Body of pancreas (tissue), 4 donors: ENCODE measurements around the gene SPATA25. TPM values are rescaled to one million over a fixed set of nuclear protein-coding genes. Genes with fewer than 3 reads are reported as not detected.

ENCODE experiments used
- ATAC-seq: fragments of 150-250 bp; one replicate; pipeline ENCODE4 v1.9.1; 2016
- DNase-seq, 4 donors: peaks; one replicate each; pipeline ENCODE4 v3.0.0-alpha.2; 2019
- H3K27ac ChIP-seq, 4 donors: fragments of 200-600 bp; sonication (generic); 1 replicate in 3 of 4; 2 replicates in 1 of 4; pipeline versions ENCODE4 v1.5.1 to v1.6.1; 2016 to 2019; ENCODE audit warnings: mild to moderate bottlenecking in 1 of 4, mixed read lengths in 1 of 4, moderate library complexity in 1 of 4
- H3K27me3 ChIP-seq, 2 donors: fragments of 200-600 bp; sonication (generic); one replicate each; pipeline ENCODE4 v1.6.0; 2016; ENCODE audit warnings: mild to moderate bottlenecking in 1 of 2
- H3K36me3 ChIP-seq, 2 donors: fragments of 200-600 bp; sonication (generic); replicated peaks in 1 of 2; 2 replicates each; pipeline ENCODE4 v1.5.1; 2016; ENCODE audit warnings: low read depth in 2 of 2; ENCODE audit not compliant: insufficient read depth in 1 of 2
- H3K4me1 ChIP-seq: fragments of 200-600 bp; sonication (generic); one replicate; pipeline ENCODE4 v1.6.0; 2016
- H3K4me3 ChIP-seq, 2 donors: fragments of 200-600 bp; sonication (generic); 1 replicate in 1 of 2; 2 replicates in 1 of 2; pipeline ENCODE4 v1.5.1; 2016 to 2019
- H3K9me3 ChIP-seq, 3 donors: fragments of 200-600 bp; sonication (generic); 1 replicate in 2 of 3; 2 replicates in 1 of 3; pipeline ENCODE4 v1.5.1; 2016
- CTCF ChIP-seq, 7 experiments: fragments of 450-650 bp in 4 of 7; fragments of 200-600 bp in 3 of 7; sonication (generic) in 3 of 7; IDR thresholded peaks; one replicate each; pipeline ENCODE4 v1.5.1; 2016 to 2019; ENCODE audit warnings: antibody characterized with exemption in 7 of 7
- POLR2A ChIP-seq, 3 donors: fragments of 450-650 bp; IDR thresholded peaks; one replicate each; pipeline ENCODE4 v1.6.1; 2016; ENCODE audit warnings: antibody characterized with exemption in 3 of 3, mild to moderate bottlenecking in 2 of 3
- WGBS, 2 donors: methylation state at CpG; one replicate each; pipeline ENCODE4 v1.1.5; 2017; 5-methylcytosine and 5-hydroxymethylcytosine counted together
- intact Hi-C: fragments of 100-400 bp; cut with DNase I; formaldehyde crosslinking; loops from one replicate; pipeline ENCODE4 v1.15.1; 2023
- total RNA-seq, 2 donors: library from RNA; depleted of rRNA; stranded (reverse); fragments of >200 nt; gene quantifications; one replicate each; pipeline ENCODE4 v1.1.0, GENCODE V29; 2016

SPATA25 gene
- total RNA-seq, 2 donors from 2014 or later: 1.3 to 2.6 TPM

- Histone ChIP-seq H3K4me3 (no peak overlapping the region), H3K27ac (no peak overlapping the region), H3K27me3 (no peaks in the 10 kb centered on the region), H3K9me3 (no peaks in the 10 kb centered on the region), H3K4me1 (peaks cover 18% of the 10 kb centered on the region), H3K36me3 (no peaks in the 10 kb centered on the region)
- no peak for DNase-seq
- no peak for ATAC-seq
- intact Hi-C loops: no loop called here
- TF ChIP-seq POLR2A (IDR thresholded peaks at IDR 0.05) (no peak), CTCF (IDR thresholded peaks at IDR 0.05) (no peak)
- WGBS, 2 donors: 52 to 58% methylated on average over 3 to 5 of the region's 5 CpGs
Measured at GRCh38 chr20:45913116-45913515, 25.7 kb upstream of the SPATA25 start.

- intact Hi-C loops: no loop called here
- no peaks in the 10 kb centered on the region for H3K9me3 ChIP-seq
- peaks cover 0 to 2% of the 10 kb centered on the region in 2 donors for H3K36me3 ChIP-seq
- H3K27me3 ChIP-seq: no peaks in the 10 kb centered on the region
- peaks cover 18% of the 10 kb centered on the region for H3K4me1 ChIP-seq
- H3K4me3 ChIP-seq: peak overlapping the region in 1 of 2 donors; percentile 44
- peak overlapping the region; percentile 75 to 87 (median 84) for H3K27ac ChIP-seq
- WGBS, 2 donors: 27 to 29% methylated on average over 4 of the region's 4 CpGs
- ATAC-seq (no peak), DNase-seq (no peak)
- TF ChIP-seq CTCF (IDR thresholded peaks at IDR 0.05) (no peak), POLR2A (IDR thresholded peaks at IDR 0.05) (no peak)
Measured at GRCh38 chr20:45912344-45912682, 24.9 kb upstream of the SPATA25 start.

- WGBS, 2 donors: 0 to 1% methylated on average over 4 to 57 of the region's 58 CpGs
- no peaks in the 10 kb centered on the region for H3K9me3 ChIP-seq
- H3K4me1 ChIP-seq: peaks cover 18% of the 10 kb centered on the region
- peak within 1 kb of the TSS; percentile 8 to 44 for H3K4me3 ChIP-seq
- no peaks in the 10 kb centered on the region for H3K27me3 ChIP-seq
- peak; percentile 66 to 91 (median 79) for TF ChIP-seq POLR2A (IDR thresholded peaks at IDR 0.05)
- no peak for TF ChIP-seq CTCF (IDR thresholded peaks at IDR 0.05)
- DNase-seq: peak; percentile 65 to 75 (median 73)
- ATAC-seq: peak; percentile 24
- intact Hi-C loops: no loop called here
- H3K27ac ChIP-seq: peak within 1 kb of the TSS; percentile 75 to 87 (median 84)
- peaks cover 0 to 2% of the 10 kb centered on the region in 2 donors for H3K36me3 ChIP-seq
Measured at GRCh38 chr20:45911486-45912343, 24.3 kb upstream of the SPATA25 start, which contains the start of gene PLTP. PLTP (minus strand) TSS chr20:45912155; CDS start chr20:45911452, 703 bp downstream.

GRCh38 chr20:45910670-45911485 lies 23.5 kb upstream of the SPATA25 start:
- no peak for TF ChIP-seq CTCF (IDR thresholded peaks at IDR 0.05)
- TF ChIP-seq POLR2A (IDR thresholded peaks at IDR 0.05): peak; percentile 75 to 89 (median 88)
- H3K27me3 ChIP-seq: no peaks in the 10 kb centered on the region
- H3K27ac ChIP-seq: peak overlapping the region; percentile 75 to 87 (median 84)
- DNase-seq (peak; percentile 98 to 99 (median 99)), ATAC-seq (peak; percentile 92)
- H3K9me3 ChIP-seq: no peaks in the 10 kb centered on the region
- intact Hi-C loops: no loop called here
- H3K4me1 ChIP-seq: peaks cover 18% of the 10 kb centered on the region
- WGBS, 2 donors: 7 to 9% methylated on average over 29 to 43 of the region's 43 CpGs
- peak overlapping the region; percentile 8 to 44 for H3K4me3 ChIP-seq
- peaks cover 0 to 2% of the 10 kb centered on the region in 2 donors for H3K36me3 ChIP-seq
